GM20431 (cell line): ENCODE data around the gene HCN2.

Experiments used
- in situ Hi-C: fragments of 300-500 bp; cut with MseI, MboI; formaldehyde crosslinking; loops from one replicate; pipeline ENCODE4 v1.15.0; 2020; ENCODE audit warnings: low sequenced_read_pairs; ENCODE audit not compliant: unreplicated experiment

The HCN2 gene

GRCh38 chr19:650121-650520 is 60.4 kb downstream of the HCN2 start:
- in situ Hi-C loops = no loop called here

- in situ Hi-C loops = no loop called here
These were observed 61.6 kb downstream of the HCN2 start for GRCh38 chr19:651114-651818.

- in situ Hi-C loops = no loop called here
These were observed 62.3 kb downstream of the HCN2 start for GRCh38 chr19:651991-652390.

GRCh38 chr19:652467-653389 is 63.0 kb downstream of the HCN2 start:
- in situ Hi-C loops = no loop called here

- in situ Hi-C loops = no loop called here
These were observed 63.7 kb downstream of the HCN2 start for GRCh38 chr19:653425-653824.

- in situ Hi-C loops = no loop called here
These were observed 66.0 kb downstream of the HCN2 start for GRCh38 chr19:655691-656090.

- in situ Hi-C loops = no loop called here
These were observed 67.3 kb downstream of the HCN2 start for GRCh38 chr19:656751-657559.

- in situ Hi-C loops = no loop called here
These were observed 67.9 kb downstream of the HCN2 start for GRCh38 chr19:657611-658010.

- in situ Hi-C loops = no loop called here
These were observed 68.6 kb downstream of the HCN2 start for GRCh38 chr19:658059-658839.

GRCh38 chr19:658916-659839 is 69.5 kb downstream of the HCN2 start:
- in situ Hi-C loops = no loop called here

GRCh38 chr19:660793-661426 is 71.2 kb downstream of the HCN2 start:
- in situ Hi-C loops = loop anchor here (10.0 kb wide), 1 partner anchor 74 kb away; no protein-coding TSS in a partner anchor

- in situ Hi-C loops = loop anchor here (10.0 kb wide), 1 partner anchor 73 kb away; no protein-coding TSS in a partner anchor
These were observed 71.9 kb downstream of the HCN2 start for GRCh38 chr19:661427-662196.

- in situ Hi-C loops = loop anchor here (10.0 kb wide), 1 partner anchor 72 kb away; no protein-coding TSS in a partner anchor
These were observed 72.7 kb downstream of the HCN2 start for GRCh38 chr19:662207-662961.

- in situ Hi-C loops = loop anchor here (10.0 kb wide), 1 partner anchor 72 kb away; no protein-coding TSS in a partner anchor
These were observed 73.4 kb downstream of the HCN2 start, which contains the start of gene RNF126 for GRCh38 chr19:662962-663681. TSS of gene RNF126 (minus strand) at chr19:663214. CDS start at chr19:663121, 93 bp downstream.

GRCh38 chr19:663682-664117 is 74.0 kb downstream of the HCN2 start:
- in situ Hi-C loops = loop anchor here (10.0 kb wide), 1 partner anchor 71 kb away; no protein-coding TSS in a partner anchor
